GM21381 (cell line): ENCODE measurements around the gene EIF1AD.
"Not testable (repeated sequence)": the region's sequence is repeated elsewhere in the genome, so short reads cannot be mapped to it uniquely, and the experiment has no call there.

ENCODE experiments used
- ATAC-seq: cut with Tn5 transposase; IDR thresholded peaks from one replicate; pipeline ENCODE4 v1.9.1; 2021; ENCODE audit warnings: mild to moderate bottlenecking, moderate library complexity; ENCODE audit not compliant: unreplicated experiment

The EIF1AD gene

GRCh38 chr11:66022401-66023185, 20.6 kb upstream of the EIF1AD start:
- no peak for ATAC-seq

GRCh38 chr11:66020618-66021357, 18.8 kb upstream of the EIF1AD start:
- ATAC-seq: no peak

- ATAC-seq: no peak
These were observed 18.3 kb upstream of the EIF1AD start for GRCh38 chr11:66020212-66020611.

- no peak for ATAC-seq
These were observed 15.4 kb upstream of the EIF1AD start for GRCh38 chr11:66017321-66017720.

GRCh38 chr11:66016793-66017177, 14.8 kb upstream of the EIF1AD start:
- no peak for ATAC-seq

GRCh38 chr11:66015936-66016792, 14.2 kb upstream of the EIF1AD start:
- ATAC-seq: no peak

GRCh38 chr11:66015454-66015881, 13.5 kb upstream of the EIF1AD start:
- ATAC-seq: no peak

- ATAC-seq: no peak
These were observed 13.0 kb upstream of the EIF1AD start for GRCh38 chr11:66014804-66015453.

- no peak for ATAC-seq
These were observed 11.8 kb upstream of the EIF1AD start for GRCh38 chr11:66013762-66014100.

GRCh38 chr11:66012946-66013761, 11.2 kb upstream of the EIF1AD start:
- ATAC-seq: no peak

GRCh38 chr11:66012371-66012945, 10.5 kb upstream of the EIF1AD start:
- no peak for ATAC-seq

GRCh38 chr11:66011785-66012303, 9.9 kb upstream of the EIF1AD start, which contains the start of gene CST6:
Gene CST6, plus strand, starts transcription at chr11:66012008. Its CDS starts 37 bp downstream, at chr11:66012045.
- ATAC-seq: no peak

GRCh38 chr11:66011239-66011784, 9.4 kb upstream of the EIF1AD start:
- ATAC-seq: no peak

- ATAC-seq: not testable (repeated sequence)
These were observed 8.1 kb upstream of the EIF1AD start for GRCh38 chr11:66010036-66010435.

GRCh38 chr11:66008468-66009101, 6.6 kb upstream of the EIF1AD start:
- no peak for ATAC-seq

- no peak for ATAC-seq
These were observed 6.1 kb upstream of the EIF1AD start for GRCh38 chr11:66008095-66008467.

GRCh38 chr11:66007201-66007634, 5.3 kb upstream of the EIF1AD start:
- no peak for ATAC-seq

GRCh38 chr11:66006891-66007176, 4.9 kb upstream of the EIF1AD start:
- ATAC-seq: no peak
